ENCODE data around the gene CLTCL1.

- TF ChIP-seq CTCF (IDR thresholded peaks at IDR 0.05) (no peak), EP300 (IDR thresholded peaks at IDR 0.05) (no peak)
Observed at GRCh38 chr22:19223110-19223509, 68.4 kb downstream of the CLTCL1 start.
